ENCODE results near the gene ULBP2.
"Not testable (repeated sequence)": the region's sequence is repeated elsewhere in the genome, so short reads cannot be mapped to it uniquely, and the experiment has no call there.

The ULBP2 gene

GRCh38 chr6:149964308-149965193 is 22.7 kb downstream of the ULBP2 start:
- in situ Hi-C loops (cut with MboI; ENCODE audit: low sequenced_read_pairs): no loop called here

- in situ Hi-C loops (cut with MboI; ENCODE audit: low sequenced_read_pairs): no loop called here
Measured at GRCh38 chr6:149965194-149966020, 23.6 kb downstream of the ULBP2 start.

GRCh38 chr6:149966319-149966718 is 24.5 kb downstream of the ULBP2 start:
- in situ Hi-C loops (cut with MboI; ENCODE audit: low sequenced_read_pairs): not testable (repeated sequence)

GRCh38 chr6:149967591-149967990 is 25.8 kb downstream of the ULBP2 start:
- in situ Hi-C loops (cut with MboI; ENCODE audit: low sequenced_read_pairs): no loop called here

- in situ Hi-C loops (cut with MboI; ENCODE audit: low sequenced_read_pairs): not testable (repeated sequence)
Measured at GRCh38 chr6:149967999-149968398, 26.2 kb downstream of the ULBP2 start.

- in situ Hi-C loops (cut with MboI; ENCODE audit: low sequenced_read_pairs): not testable (repeated sequence)
Measured at GRCh38 chr6:149968909-149969308, 27.1 kb downstream of the ULBP2 start.

GRCh38 chr6:149969635-149970034 is 27.8 kb downstream of the ULBP2 start:
- in situ Hi-C loops (cut with MboI; ENCODE audit: low sequenced_read_pairs): no loop called here

GRCh38 chr6:149974394-149974793 is 32.6 kb downstream of the ULBP2 start:
- in situ Hi-C loops (cut with MboI; ENCODE audit: low sequenced_read_pairs): not testable (repeated sequence)

- in situ Hi-C loops (cut with MboI; ENCODE audit: low sequenced_read_pairs): no loop called here
Measured at GRCh38 chr6:149974825-149975224, 33.0 kb downstream of the ULBP2 start.

- in situ Hi-C loops (cut with MboI; ENCODE audit: low sequenced_read_pairs): no loop called here
Measured at GRCh38 chr6:149975400-149975799, 33.6 kb downstream of the ULBP2 start.

- in situ Hi-C loops (cut with MboI; ENCODE audit: low sequenced_read_pairs): no loop called here
Measured at GRCh38 chr6:149977221-149977620, 35.4 kb downstream of the ULBP2 start.

- in situ Hi-C loops (cut with MboI; ENCODE audit: low sequenced_read_pairs): no loop called here
Measured at GRCh38 chr6:149978610-149979009, 36.8 kb downstream of the ULBP2 start.

GRCh38 chr6:149979293-149979692 is 37.5 kb downstream of the ULBP2 start:
- in situ Hi-C loops (cut with MboI; ENCODE audit: low sequenced_read_pairs): no loop called here

- in situ Hi-C loops (cut with MboI; ENCODE audit: low sequenced_read_pairs): no loop called here
Measured at GRCh38 chr6:149983145-149983544, 41.3 kb downstream of the ULBP2 start.

- in situ Hi-C loops (cut with MboI; ENCODE audit: low sequenced_read_pairs): no loop called here
Measured at GRCh38 chr6:149984773-149985172, 43.0 kb downstream of the ULBP2 start.

- in situ Hi-C loops (cut with MboI; ENCODE audit: low sequenced_read_pairs): no loop called here
Measured at GRCh38 chr6:149985481-149985937, 43.7 kb downstream of the ULBP2 start.

- in situ Hi-C loops (cut with MboI; ENCODE audit: low sequenced_read_pairs): no loop called here
Measured at GRCh38 chr6:149987602-149988107, 45.8 kb downstream of the ULBP2 start.

GRCh38 chr6:149988550-149989346 is 46.9 kb downstream of the ULBP2 start:
- in situ Hi-C loops (cut with MboI; ENCODE audit: low sequenced_read_pairs): no loop called here

GRCh38 chr6:149990212-149990660 is 48.4 kb downstream of the ULBP2 start:
- in situ Hi-C loops (cut with MboI; ENCODE audit: low sequenced_read_pairs): no loop called here

- in situ Hi-C loops (cut with MboI; ENCODE audit: low sequenced_read_pairs): no loop called here
Measured at GRCh38 chr6:149990661-149991471, 49.1 kb downstream of the ULBP2 start.
